Kidney epithelial cell (primary cell): Measurements from ENCODE around the gene PIGS. TPM values are rescaled to one million over a fixed set of nuclear protein-coding genes. Genes with fewer than 3 reads are reported as not detected.

Experiments used
- DNase-seq: peaks from one replicate; pipeline ENCODE4 v3.0.0-alpha.2; 2010; ENCODE audit warnings: low read depth
- H3K27me3 ChIP-seq: 2 replicates; pipeline ENCODE4 v1.6.0; 2011; ENCODE audit warnings: low read length; ENCODE audit not compliant: control insufficient read depth, insufficient read depth
- H3K36me3 ChIP-seq: 2 replicates; pipeline ENCODE4 v1.5.1; 2011; ENCODE audit warnings: low read length; ENCODE audit not compliant: control insufficient read depth, insufficient read depth
- H3K4me3 ChIP-seq: 2 replicates; pipeline ENCODE4 v1.5.1; 2011; ENCODE audit warnings: low read depth, mild to moderate bottlenecking, control low read depth, low read length
- total RNA-seq: library from RNA; depleted of rRNA; stranded (reverse); fragments of >200 nt; gene quantifications from 2 replicates; pipeline ENCODE4 v1.2.3, GENCODE V29; 2015
- TF ChIP-seq, protein P1 (sequence below): IDR thresholded peaks from 2 replicates; pipeline ENCODE4 v1.5.1; 2011; ENCODE audit warnings: mild to moderate bottlenecking, moderate library complexity, low read length, control low read depth, inconsistent platforms; ENCODE audit not compliant: insufficient read depth, poor library complexity, severe bottlenecking

The PIGS gene
- 52.9 and 65.2 TPM in 2 replicates for total RNA-seq

DNA sequence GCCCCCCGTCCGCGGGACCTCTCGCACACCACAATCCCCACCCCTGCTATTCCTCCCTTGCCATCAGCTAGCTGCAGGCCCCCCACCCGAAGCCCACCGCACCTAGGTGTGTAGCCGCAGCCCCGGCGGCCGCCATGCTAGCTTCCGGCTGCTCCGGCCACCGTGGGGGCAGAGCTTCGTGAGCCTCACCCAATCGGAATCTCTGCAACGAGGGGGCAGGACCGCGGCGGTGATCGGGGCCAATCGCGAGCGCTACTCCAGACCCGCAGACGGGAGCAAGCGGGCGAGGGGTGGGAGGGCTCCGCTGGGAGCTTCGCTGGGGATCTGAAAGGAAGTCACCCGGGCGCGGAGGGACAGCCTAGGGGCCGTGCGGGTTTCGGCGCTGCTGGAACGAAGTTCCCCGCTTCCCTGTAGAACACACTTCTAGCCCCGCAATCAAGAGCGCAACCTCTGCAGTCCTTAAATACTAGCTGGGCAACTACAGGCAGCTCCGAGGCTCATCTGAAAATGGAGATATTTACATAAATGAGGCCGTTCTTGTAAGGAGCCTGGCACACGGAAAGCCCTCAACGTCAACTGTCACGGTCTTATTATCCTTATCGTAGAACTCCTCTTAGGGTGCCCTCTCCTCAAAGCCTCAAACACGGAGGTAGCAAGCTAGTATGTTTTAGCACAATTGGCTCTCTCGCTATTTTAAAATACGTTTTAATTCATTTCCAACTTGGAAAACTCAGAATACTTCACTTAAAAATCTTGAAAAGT lies at the start of gene PIGS:
Gene PIGS (minus strand): TSS at position 164 of the 762 bp plus-strand sequence. CDS start 28 bp downstream, at position 136.
- TF ChIP-seq, protein P1, sequence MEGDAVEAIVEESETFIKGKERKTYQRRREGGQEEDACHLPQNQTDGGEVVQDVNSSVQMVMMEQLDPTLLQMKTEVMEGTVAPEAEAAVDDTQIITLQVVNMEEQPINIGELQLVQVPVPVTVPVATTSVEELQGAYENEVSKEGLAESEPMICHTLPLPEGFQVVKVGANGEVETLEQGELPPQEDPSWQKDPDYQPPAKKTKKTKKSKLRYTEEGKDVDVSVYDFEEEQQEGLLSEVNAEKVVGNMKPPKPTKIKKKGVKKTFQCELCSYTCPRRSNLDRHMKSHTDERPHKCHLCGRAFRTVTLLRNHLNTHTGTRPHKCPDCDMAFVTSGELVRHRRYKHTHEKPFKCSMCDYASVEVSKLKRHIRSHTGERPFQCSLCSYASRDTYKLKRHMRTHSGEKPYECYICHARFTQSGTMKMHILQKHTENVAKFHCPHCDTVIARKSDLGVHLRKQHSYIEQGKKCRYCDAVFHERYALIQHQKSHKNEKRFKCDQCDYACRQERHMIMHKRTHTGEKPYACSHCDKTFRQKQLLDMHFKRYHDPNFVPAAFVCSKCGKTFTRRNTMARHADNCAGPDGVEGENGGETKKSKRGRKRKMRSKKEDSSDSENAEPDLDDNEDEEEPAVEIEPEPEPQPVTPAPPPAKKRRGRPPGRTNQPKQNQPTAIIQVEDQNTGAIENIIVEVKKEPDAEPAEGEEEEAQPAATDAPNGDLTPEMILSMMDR: no peak
- no peaks in the 10 kb centered on the region for H3K36me3 ChIP-seq
- H3K4me3 ChIP-seq: peak within 1 kb of the TSS; percentile 57
- DNase-seq: peak; percentile 74
- H3K27me3 ChIP-seq: no peaks in the 10 kb centered on the region

DNA sequence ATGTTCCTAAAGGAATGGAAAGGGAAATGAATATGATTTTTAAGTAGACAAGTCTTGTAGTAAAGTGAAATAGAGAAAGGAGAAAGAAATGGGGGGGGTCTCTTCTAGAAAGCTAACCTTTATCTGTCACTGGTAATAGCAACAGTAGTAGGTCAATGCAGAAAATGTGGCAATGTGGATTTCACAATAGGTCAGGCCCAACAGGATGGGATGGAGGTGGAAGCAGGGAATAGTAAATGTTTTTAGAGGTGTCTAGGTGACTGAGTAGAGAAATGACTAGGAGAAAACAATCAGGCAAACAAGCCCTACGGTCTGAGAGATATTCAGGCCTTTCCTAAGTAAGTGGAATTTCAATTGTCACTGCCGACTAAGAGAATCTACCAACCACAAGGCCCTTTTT lies 48.7 kb upstream of the PIGS start:
- no peaks in the 10 kb centered on the region for H3K27me3 ChIP-seq
- DNase-seq: no peak
- TF ChIP-seq, protein P1: no peak
- H3K4me3 ChIP-seq: no peak overlapping the region
- peaks cover 8% of the 10 kb centered on the region for H3K36me3 ChIP-seq

DNA sequence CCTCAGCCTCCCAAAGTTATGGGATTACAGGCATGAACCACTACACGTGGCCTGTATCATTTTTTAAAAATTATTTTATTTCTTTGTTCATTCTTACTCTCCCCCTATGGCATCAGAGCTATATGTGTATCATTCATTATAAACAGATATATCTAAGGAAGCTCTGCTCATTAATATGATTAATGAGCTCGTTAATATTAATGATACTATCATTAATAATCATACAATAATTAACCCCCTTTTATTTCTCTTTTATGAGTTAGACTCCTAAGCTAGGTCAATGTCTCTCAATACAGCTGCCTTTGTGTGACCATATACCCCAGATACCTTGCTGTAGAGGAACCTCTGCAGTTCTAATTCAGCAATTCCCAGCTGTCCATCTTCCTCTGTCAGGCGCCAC lies 47.1 kb upstream of the PIGS start:
- Histone ChIP-seq H3K4me3 (no peak overlapping the region), H3K27me3 (no peaks in the 10 kb centered on the region), H3K36me3 (peaks cover 5% of the 10 kb centered on the region)
- DNase-seq: no peak
- TF ChIP-seq, protein P1: no peak

DNA sequence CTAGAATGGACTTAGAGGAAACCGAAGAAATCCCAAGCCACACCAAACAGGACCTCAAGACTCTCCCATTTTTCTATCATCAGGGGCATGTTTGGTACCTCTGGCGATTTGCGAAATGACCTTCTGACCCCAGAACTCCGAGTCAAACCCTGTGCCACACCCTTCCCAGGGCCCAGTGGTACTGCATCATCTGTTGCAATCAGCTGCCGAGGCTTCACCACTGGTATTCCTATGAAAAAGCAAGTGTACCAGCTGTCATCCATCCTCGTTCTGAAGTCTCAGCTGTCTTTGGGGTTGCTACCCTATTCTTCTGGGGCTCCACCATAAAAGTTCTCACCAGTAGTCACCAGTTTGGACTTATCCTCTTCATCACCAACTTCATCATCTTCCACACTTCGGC lies 45.0 kb upstream of the PIGS start:
- no peak for DNase-seq
- Histone ChIP-seq H3K36me3 (peaks cover 6% of the 10 kb centered on the region), H3K4me3 (no peak overlapping the region), H3K27me3 (no peaks in the 10 kb centered on the region)
- TF ChIP-seq, protein P1: no peak

DNA sequence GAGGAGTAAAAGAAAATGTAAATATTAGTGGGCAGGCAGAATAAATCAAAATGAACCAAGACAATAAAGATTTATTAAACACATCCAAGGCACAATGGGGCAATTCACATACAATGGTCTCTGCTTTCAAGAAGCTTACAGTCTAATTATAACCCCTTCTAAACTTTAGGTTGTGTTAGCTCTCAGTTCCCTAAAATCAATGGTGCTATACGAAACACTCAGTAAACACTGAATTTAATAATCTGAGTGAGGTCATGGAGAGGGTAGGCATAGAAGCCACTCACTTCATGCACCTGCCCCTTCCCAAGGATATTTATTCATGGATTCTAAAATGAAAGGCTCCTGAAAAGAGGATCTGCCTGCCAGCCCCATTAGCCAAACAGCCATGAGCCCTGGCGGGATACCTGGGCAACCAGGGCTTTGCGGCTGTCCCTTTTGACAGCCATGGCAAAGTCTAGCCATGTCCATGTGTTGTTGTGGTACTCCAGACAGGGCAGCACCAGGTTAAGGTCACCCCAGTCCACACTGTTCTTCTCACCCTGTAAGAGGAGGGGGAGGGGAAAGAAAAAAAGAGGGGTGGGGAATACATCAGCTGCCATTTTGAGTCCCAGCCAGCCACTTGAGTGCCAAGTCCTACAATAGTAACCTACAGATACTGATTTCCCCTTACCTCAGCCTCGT lies 44.1 kb upstream of the PIGS start:
- peaks cover 6% of the 10 kb centered on the region for H3K36me3 ChIP-seq
- TF ChIP-seq, protein P1: no peak
- no peak for DNase-seq
- no peaks in the 10 kb centered on the region for H3K27me3 ChIP-seq
- no peak overlapping the region for H3K4me3 ChIP-seq
